IPS-NIHi7 (cell line): ENCODE results near the gene AMY1C.
"Not testable (repeated sequence)": the region's sequence is repeated elsewhere in the genome, so short reads cannot be mapped to it uniquely, and the experiment has no call there.

ENCODE experiments used
- DNase-seq: peaks from one replicate; pipeline ENCODE4 v3.0.0; 2012; ENCODE audit warnings: mixed read lengths; ENCODE audit errors: extremely low spot score

The AMY1C gene

GRCh38 chr1:103749598-103749997 is at the start of gene AMY1C:
AMY1C (plus strand) TSS chr1:103749898; CDS start chr1:103750470, 572 bp downstream.
- DNase-seq = not testable (repeated sequence)

- not testable (repeated sequence) for DNase-seq
These were observed 49.0 kb upstream of the AMY1C start for GRCh38 chr1:103700669-103701068.

- not testable (repeated sequence) for DNase-seq
These were observed 48.4 kb upstream of the AMY1C start for GRCh38 chr1:103701256-103701655.

GRCh38 chr1:103707670-103708069 is 42.0 kb upstream of the AMY1C start:
- not testable (repeated sequence) for DNase-seq

DNA sequence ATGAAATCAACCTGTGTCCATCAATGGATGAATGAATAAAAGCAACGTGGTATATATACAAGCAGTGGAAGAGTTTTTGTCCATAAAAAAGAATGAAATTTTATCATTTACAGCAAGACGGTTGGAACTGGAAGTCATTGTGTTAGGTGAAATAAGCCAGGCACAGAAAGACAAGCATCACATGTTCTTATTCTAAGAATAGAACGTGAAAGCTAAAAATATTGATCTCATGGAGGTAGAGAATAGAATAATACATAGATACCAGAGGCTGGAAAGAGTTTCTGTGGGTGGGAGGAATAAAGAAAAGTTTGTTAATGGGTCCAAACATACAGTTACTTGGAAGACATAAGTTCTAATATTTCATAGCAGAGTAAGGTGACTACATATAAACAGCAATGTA is 39.3 kb upstream of the AMY1C start:
- DNase-seq = not testable (repeated sequence)

GRCh38 chr1:103717404-103717803 is 32.3 kb upstream of the AMY1C start:
- not testable (repeated sequence) for DNase-seq

GRCh38 chr1:103721473-103721872 is 28.2 kb upstream of the AMY1C start:
- not testable (repeated sequence) for DNase-seq

GRCh38 chr1:103735334-103735733 is 14.4 kb upstream of the AMY1C start:
- not testable (repeated sequence) for DNase-seq

DNA sequence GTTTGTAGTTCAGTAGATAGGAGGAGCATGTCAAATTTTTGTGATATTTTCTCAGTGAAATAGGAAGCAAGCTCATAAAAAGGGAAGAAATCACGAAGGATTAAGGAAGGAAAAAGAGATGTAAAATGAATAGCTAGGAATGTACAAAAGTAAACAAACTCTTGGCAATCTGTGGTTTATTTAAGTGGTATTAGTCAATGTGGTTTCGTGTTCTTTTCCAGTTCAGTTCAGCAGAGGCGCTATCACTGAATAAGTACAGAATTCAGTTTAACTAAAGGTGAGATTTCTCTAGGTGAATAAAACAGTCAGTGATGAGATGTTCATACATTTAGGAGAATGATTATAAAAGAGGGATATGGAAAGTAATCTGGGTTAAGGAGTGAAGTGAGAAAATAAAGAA is 11.7 kb upstream of the AMY1C start:
- DNase-seq = not testable (repeated sequence)

GRCh38 chr1:103744449-103744848 is 5.2 kb upstream of the AMY1C start:
- DNase-seq = not testable (repeated sequence)

DNA sequence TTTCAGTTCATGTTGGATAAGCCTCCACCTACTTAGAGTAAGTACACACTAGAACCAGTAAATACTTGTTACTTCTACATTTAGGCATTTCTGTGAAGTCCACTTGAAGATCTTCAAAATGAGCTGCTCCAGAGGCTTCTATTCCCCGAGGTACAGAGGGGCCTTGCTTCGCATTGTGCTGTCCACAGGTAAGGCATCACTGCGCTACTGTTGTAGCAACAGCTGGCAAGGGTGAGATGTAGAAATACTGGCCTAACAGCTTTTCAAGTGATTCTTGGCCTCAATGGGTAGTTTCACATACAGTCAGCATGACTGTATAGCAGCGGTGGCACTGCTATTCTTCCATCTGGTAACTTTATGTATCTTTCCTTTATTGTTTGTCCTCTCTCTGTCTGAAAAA is 4.7 kb upstream of the AMY1C start:
- not testable (repeated sequence) for DNase-seq

- DNase-seq = not testable (repeated sequence)
These were observed 1.4 kb upstream of the AMY1C start for GRCh38 chr1:103748273-103748672.

GRCh38 chr1:103761896-103762295 is 12.2 kb downstream of the AMY1C start:
- no peak for DNase-seq

- DNase-seq = no peak
These were observed 30.2 kb downstream of the AMY1C start for GRCh38 chr1:103779932-103780331.

- DNase-seq = no peak
These were observed 34.3 kb downstream of the AMY1C start for GRCh38 chr1:103783944-103784377.

GRCh38 chr1:103788377-103788776 is 38.7 kb downstream of the AMY1C start:
- no peak for DNase-seq

DNA sequence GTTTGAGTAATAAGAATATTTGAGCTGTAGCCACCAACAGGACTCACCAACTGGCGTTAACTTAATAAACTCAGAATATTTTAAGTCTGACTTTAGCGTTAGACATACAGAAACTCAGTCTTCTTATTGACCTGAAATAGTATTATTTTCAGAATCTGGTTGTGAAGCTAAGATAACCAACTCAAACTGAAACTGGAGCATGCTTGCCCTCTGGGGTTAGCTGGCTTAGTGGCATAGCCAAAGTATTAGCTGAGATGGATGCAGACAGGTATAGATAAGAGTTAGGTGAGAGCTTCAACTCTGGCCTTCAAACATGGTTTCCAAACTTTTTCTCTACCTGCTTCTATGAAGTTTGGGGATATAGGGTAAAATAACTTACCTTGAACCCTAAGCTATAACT is 40.5 kb downstream of the AMY1C start:
- no peak for DNase-seq
